Ishikawa (cell line): ENCODE data around the gene PIEZO2.

Source experiments
- CEBPB ChIP-seq: IDR thresholded peaks from 2 replicates; pipeline ENCODE4 v1.6.1; 2012
- CREB1 ChIP-seq: IDR thresholded peaks from 2 replicates; pipeline ENCODE4 v1.6.1; 2012; ENCODE audit warnings: low read depth
- EGR1 ChIP-seq: IDR thresholded peaks from 2 replicates; pipeline ENCODE4 v1.6.1; 2012
- EP300 ChIP-seq: IDR thresholded peaks from 2 replicates; pipeline ENCODE4 v1.6.1; 2012; ENCODE audit warnings: borderline replicate concordance
- FOXM1 ChIP-seq: IDR thresholded peaks from 2 replicates; pipeline ENCODE4 v1.6.1; 2012; ENCODE audit warnings: low read depth, borderline replicate concordance
- NFIC ChIP-seq: IDR thresholded peaks from 2 replicates; pipeline ENCODE4 v1.6.1; 2012
- RAD21 ChIP-seq: IDR thresholded peaks from 2 replicates; pipeline ENCODE4 v1.6.1; 2012; ENCODE audit warnings: low read depth
- REST ChIP-seq: IDR thresholded peaks from 2 replicates; pipeline ENCODE4 v1.6.1; 2012; ENCODE audit warnings: low read depth, mild to moderate bottlenecking
- TAF1 ChIP-seq: IDR thresholded peaks from 2 replicates; pipeline ENCODE4 v1.6.1; 2012; ENCODE audit warnings: low read depth, mild to moderate bottlenecking
- TCF12 ChIP-seq: IDR thresholded peaks from 2 replicates; pipeline ENCODE4 v1.6.1; 2012; ENCODE audit warnings: low read depth
- TEAD4 ChIP-seq: IDR thresholded peaks from 2 replicates; pipeline ENCODE4 v1.6.1; 2012
- USF1 ChIP-seq: IDR thresholded peaks from 2 replicates; pipeline ENCODE4 v1.6.1; 2012
- YY1 ChIP-seq: IDR thresholded peaks from 2 replicates; pipeline ENCODE4 v1.6.1; 2012; ENCODE audit warnings: low read depth
- ZBTB7A ChIP-seq: IDR thresholded peaks from 2 replicates; pipeline ENCODE4 v1.6.1; 2012; ENCODE audit warnings: low read depth
- TF ChIP-seq, protein P1 (sequence below): IDR thresholded peaks from 2 replicates; pipeline ENCODE4 v1.6.1; 2012

Gene PIEZO2

GRCh38 chr18:10680271-10680596 is 469.1 kb downstream of the PIEZO2 start:
- TF ChIP-seq, protein P1, sequence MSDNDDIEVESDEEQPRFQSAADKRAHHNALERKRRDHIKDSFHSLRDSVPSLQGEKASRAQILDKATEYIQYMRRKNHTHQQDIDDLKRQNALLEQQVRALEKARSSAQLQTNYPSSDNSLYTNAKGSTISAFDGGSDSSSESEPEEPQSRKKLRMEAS = no peak
- no peak for TF ChIP-seq CREB1
- no peak for TF ChIP-seq USF1
- no peak for TF ChIP-seq RAD21
- no peak for TF ChIP-seq NFIC
- TF ChIP-seq TAF1 = no peak
- no peak for TF ChIP-seq TEAD4

DNA sequence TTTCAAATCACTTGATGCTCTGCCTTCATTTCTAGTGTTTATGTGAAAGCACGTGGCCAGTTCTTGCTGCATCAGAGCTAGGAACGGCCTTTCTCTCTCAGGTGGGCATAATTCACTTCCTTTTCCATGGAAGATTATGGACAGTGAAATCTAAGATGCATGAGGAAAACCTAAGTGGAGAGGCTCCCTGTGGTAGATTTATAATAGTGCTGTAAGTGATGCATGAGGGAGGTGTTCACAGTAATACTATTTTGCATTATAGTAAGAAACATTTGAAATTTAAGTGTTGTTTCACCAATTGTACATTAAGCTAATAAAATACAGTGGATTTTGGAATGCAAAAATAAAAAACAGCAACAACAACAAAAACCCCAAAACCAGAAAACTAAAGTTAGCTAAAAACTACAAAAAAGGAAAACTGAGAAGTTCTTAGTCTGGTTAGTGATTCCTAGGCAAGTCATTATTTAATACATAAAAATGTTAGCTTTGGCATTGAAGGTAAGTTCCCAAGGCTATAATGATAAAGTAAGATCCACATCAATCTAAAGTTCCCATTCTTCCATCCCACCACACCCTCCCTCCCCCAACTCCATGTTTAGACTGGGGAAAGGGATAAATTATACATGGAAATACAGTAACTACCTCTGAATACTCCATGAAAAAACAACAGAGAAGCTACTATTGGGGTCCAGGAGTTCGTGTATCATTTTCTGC is 469.7 kb downstream of the PIEZO2 start:
- TF ChIP-seq TAF1 (no peak), EGR1 (no peak), CREB1 (no peak), TCF12 (no peak), TEAD4 (no peak), REST (no peak), CEBPB (no peak), USF1 (no peak), ZBTB7A (no peak), RAD21 (no peak), EP300 (no peak), FOXM1 (no peak), NFIC (no peak), YY1 (no peak)
- TF ChIP-seq, protein P1 = no peak

DNA sequence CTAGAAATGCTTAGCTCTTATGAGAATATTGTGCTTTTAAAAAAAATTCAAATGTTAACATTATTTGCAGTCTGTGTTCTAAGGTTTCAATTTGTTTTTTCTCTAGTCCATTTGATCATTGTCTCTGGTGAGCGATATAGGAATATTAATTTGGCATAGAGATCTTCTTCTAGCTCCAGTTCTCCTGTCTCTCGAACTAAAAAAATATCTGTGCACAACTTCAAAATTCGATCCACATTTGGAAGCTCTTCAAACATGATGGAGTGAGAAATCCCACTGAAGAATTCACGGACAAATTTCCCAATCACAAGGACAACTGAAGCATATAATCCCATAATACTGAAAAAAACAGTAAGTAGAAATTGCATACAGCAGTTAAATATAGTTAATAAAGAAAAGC is 477.9 kb downstream of the PIEZO2 start:
- TF ChIP-seq ZBTB7A = no peak
- no peak for TF ChIP-seq EP300
- TF ChIP-seq CREB1 = no peak
- TF ChIP-seq YY1 = no peak
- TF ChIP-seq USF1 = no peak
- TF ChIP-seq TCF12 = no peak
- TF ChIP-seq TAF1 = no peak
- TF ChIP-seq NFIC = no peak
- TF ChIP-seq EGR1 = no peak
- TF ChIP-seq CEBPB = no peak
- no peak for TF ChIP-seq FOXM1
- no peak for TF ChIP-seq RAD21
- TF ChIP-seq REST = no peak
- TF ChIP-seq, protein P1 = no peak
- TF ChIP-seq TEAD4 = no peak

GRCh38 chr18:10670856-10671255 is 478.5 kb downstream of the PIEZO2 start:
- TF ChIP-seq NFIC = no peak
- no peak for TF ChIP-seq RAD21
- TF ChIP-seq USF1 = no peak
- TF ChIP-seq, protein P1 = no peak
- no peak for TF ChIP-seq YY1
- no peak for TF ChIP-seq TCF12
- no peak for TF ChIP-seq EP300
